Urinary bladder (tissue), 4 donors: ENCODE data around the gene LDLRAD4. TPM values are rescaled to one million over a fixed set of nuclear protein-coding genes. Genes with fewer than 3 reads are reported as not detected.

Experiments used
- DNase-seq: peaks from one replicate; pipeline ENCODE4 v3.0.0-alpha.2; 2015; ENCODE audit errors: extremely low spot score
- H3K27ac ChIP-seq: one replicate; pipeline ENCODE4 v1.5.1; 2013; ENCODE audit warnings: low read depth, mild to moderate bottlenecking, moderate library complexity
- H3K36me3 ChIP-seq: one replicate; pipeline ENCODE4 v1.6.1; 2013; ENCODE audit warnings: mild to moderate bottlenecking, moderate library complexity; ENCODE audit not compliant: insufficient read depth
- H3K4me1 ChIP-seq: one replicate; pipeline ENCODE4 v1.6.1; 2013; ENCODE audit warnings: mild to moderate bottlenecking, moderate library complexity; ENCODE audit not compliant: insufficient read depth
- H3K4me3 ChIP-seq: one replicate; pipeline ENCODE4 v1.5.1; 2013; ENCODE audit warnings: low read depth, low read length
- WGBS: extraction: QIAGEN DNeasy Blood & Tissue Kit; methylation state at CpG from one replicate; pipeline ENCODE4 v1.1.7; 2013; 5-methylcytosine and 5-hydroxymethylcytosine counted together
- polyA plus RNA-seq: library from polyadenylated mRNA; stranded (reverse); fragments of 200-250 nt; gene quantifications from one replicate; pipeline ENCODE4 v1.2.3, GENCODE V29; 2013
- total RNA-seq: library from RNA; depleted of rRNA; stranded (reverse); fragments of >200 nt; gene quantifications from one replicate; pipeline ENCODE4 v1.2.3, GENCODE V29; 2014
- donor health status: healthy with polysubstance abuse.
- donor health status: healthy.

The LDLRAD4 gene
- total and polyA plus RNA-seq, 2 donors: 13.8 to 52.3 TPM

GRCh38 chr18:13431886-13432285 is 213.3 kb downstream of the LDLRAD4 start:
- Histone ChIP-seq H3K27ac (no peak overlapping the region), H3K4me1 (no peaks in the 10 kb centered on the region), H3K36me3 (no peaks in the 10 kb centered on the region), H3K4me3 (no peak overlapping the region)
- DNase-seq: no peak
- 92% methylated on average over 16 of the region's 16 CpGs for WGBS

- Histone ChIP-seq H3K4me3 (no peak overlapping the region), H3K27ac (no peak overlapping the region), H3K4me1 (no peaks in the 10 kb centered on the region), H3K36me3 (no peaks in the 10 kb centered on the region)
- 90% methylated on average over 3 of the region's 3 CpGs for WGBS
- DNase-seq: no peak
Measured at GRCh38 chr18:13433125-13433524, 214.6 kb downstream of the LDLRAD4 start.

GRCh38 chr18:13433685-13434084 is 215.1 kb downstream of the LDLRAD4 start:
- Histone ChIP-seq H3K4me3 (no peak overlapping the region), H3K4me1 (no peaks in the 10 kb centered on the region), H3K36me3 (no peaks in the 10 kb centered on the region), H3K27ac (no peak overlapping the region)
- DNase-seq: no peak
- WGBS: 80% methylated on average over 5 of the region's 5 CpGs

- DNase-seq: no peak
- no peaks in the 10 kb centered on the region for H3K36me3 ChIP-seq
- H3K4me3 ChIP-seq: no peak overlapping the region
- no peak overlapping the region for H3K27ac ChIP-seq
- H3K4me1 ChIP-seq: no peaks in the 10 kb centered on the region
- WGBS: 90% methylated on average over 5 of the region's 5 CpGs
Measured at GRCh38 chr18:13434854-13435253, 216.3 kb downstream of the LDLRAD4 start.

- H3K27ac ChIP-seq: no peak overlapping the region
- DNase-seq: no peak
- no peak overlapping the region for H3K4me3 ChIP-seq
- H3K4me1 ChIP-seq: no peaks in the 10 kb centered on the region
- no peaks in the 10 kb centered on the region for H3K36me3 ChIP-seq
- WGBS: 66% methylated on average over 7 of the region's 7 CpGs
Measured at GRCh38 chr18:13435586-13436333, 217.2 kb downstream of the LDLRAD4 start.

- DNase-seq: no peak
- 84% methylated on average over 8 of the region's 8 CpGs for WGBS
- no peak overlapping the region for H3K27ac ChIP-seq
- H3K4me1 ChIP-seq: no peaks in the 10 kb centered on the region
- no peaks in the 10 kb centered on the region for H3K36me3 ChIP-seq
- no peak overlapping the region for H3K4me3 ChIP-seq
Measured at GRCh38 chr18:13436576-13436975, 218.0 kb downstream of the LDLRAD4 start.

GRCh38 chr18:13437034-13437433 is 218.5 kb downstream of the LDLRAD4 start:
- Histone ChIP-seq H3K27ac (no peak overlapping the region), H3K4me3 (no peak overlapping the region), H3K36me3 (no peaks in the 10 kb centered on the region), H3K4me1 (no peaks in the 10 kb centered on the region)
- no peak for DNase-seq
- 88% methylated on average over 6 of the region's 6 CpGs for WGBS

GRCh38 chr18:13437796-13438506 is 219.4 kb downstream of the LDLRAD4 start:
- Histone ChIP-seq H3K36me3 (no peaks in the 10 kb centered on the region), H3K4me3 (no peak overlapping the region), H3K4me1 (no peaks in the 10 kb centered on the region), H3K27ac (no peak overlapping the region)
- 86% methylated on average over 17 of the region's 17 CpGs for WGBS
- no peak for DNase-seq

- no peak for DNase-seq
- Histone ChIP-seq H3K27ac (no peak overlapping the region), H3K36me3 (no peaks in the 10 kb centered on the region), H3K4me1 (no peaks in the 10 kb centered on the region), H3K4me3 (no peak overlapping the region)
- WGBS: 96% methylated on average over 4 of the region's 4 CpGs
Measured at GRCh38 chr18:13438507-13439056, 220.0 kb downstream of the LDLRAD4 start.

- WGBS: 96% methylated on average over 7 of the region's 7 CpGs
- H3K27ac ChIP-seq: no peak overlapping the region
- H3K4me3 ChIP-seq: no peak overlapping the region
- no peaks in the 10 kb centered on the region for H3K36me3 ChIP-seq
- DNase-seq: no peak
- H3K4me1 ChIP-seq: no peaks in the 10 kb centered on the region
Measured at GRCh38 chr18:13439461-13439860, 220.9 kb downstream of the LDLRAD4 start.

GRCh38 chr18:13440277-13441248 is 222.0 kb downstream of the LDLRAD4 start:
- WGBS: 88% methylated on average over 25 of the region's 25 CpGs
- Histone ChIP-seq H3K4me3 (no peak overlapping the region), H3K27ac (no peak overlapping the region), H3K36me3 (no peaks in the 10 kb centered on the region), H3K4me1 (no peaks in the 10 kb centered on the region)
- no peak for DNase-seq

- H3K4me1 ChIP-seq: no peaks in the 10 kb centered on the region
- H3K4me3 ChIP-seq: no peak overlapping the region
- H3K27ac ChIP-seq: no peak overlapping the region
- WGBS: 63% methylated on average over 3 of the region's 3 CpGs
- H3K36me3 ChIP-seq: no peaks in the 10 kb centered on the region
- DNase-seq: no peak
Measured at GRCh38 chr18:13441736-13442135, 223.2 kb downstream of the LDLRAD4 start.

GRCh38 chr18:13442451-13442850 is 223.9 kb downstream of the LDLRAD4 start:
- Histone ChIP-seq H3K4me3 (no peak overlapping the region), H3K27ac (no peak overlapping the region), H3K4me1 (no peaks in the 10 kb centered on the region), H3K36me3 (no peaks in the 10 kb centered on the region)
- no peak for DNase-seq
- WGBS: 95% methylated on average over 17 of the region's 17 CpGs
